GM10266 (cell line): ENCODE measurements around the gene EXOC4.
A peak's percentile ranks its signal among the peaks of the same experiment; 100 is the strongest.

Experiments
- DNase-seq: peaks from one replicate; pipeline ENCODE4 v3.0.0; 2012; ENCODE audit errors: extremely low spot score
- TF ChIP-seq, protein P1 (sequence below): IDR thresholded peaks from 2 replicates; pipeline ENCODE4 v1.5.1; 2012; ENCODE audit warnings: mild to moderate bottlenecking, low read depth; ENCODE audit not compliant: control insufficient read depth, insufficient read depth; ENCODE audit errors: missing control alignments

The EXOC4 gene

GRCh38 chr7:133843341-133843740 is 590.5 kb downstream of the EXOC4 start:
- TF ChIP-seq, protein P1, sequence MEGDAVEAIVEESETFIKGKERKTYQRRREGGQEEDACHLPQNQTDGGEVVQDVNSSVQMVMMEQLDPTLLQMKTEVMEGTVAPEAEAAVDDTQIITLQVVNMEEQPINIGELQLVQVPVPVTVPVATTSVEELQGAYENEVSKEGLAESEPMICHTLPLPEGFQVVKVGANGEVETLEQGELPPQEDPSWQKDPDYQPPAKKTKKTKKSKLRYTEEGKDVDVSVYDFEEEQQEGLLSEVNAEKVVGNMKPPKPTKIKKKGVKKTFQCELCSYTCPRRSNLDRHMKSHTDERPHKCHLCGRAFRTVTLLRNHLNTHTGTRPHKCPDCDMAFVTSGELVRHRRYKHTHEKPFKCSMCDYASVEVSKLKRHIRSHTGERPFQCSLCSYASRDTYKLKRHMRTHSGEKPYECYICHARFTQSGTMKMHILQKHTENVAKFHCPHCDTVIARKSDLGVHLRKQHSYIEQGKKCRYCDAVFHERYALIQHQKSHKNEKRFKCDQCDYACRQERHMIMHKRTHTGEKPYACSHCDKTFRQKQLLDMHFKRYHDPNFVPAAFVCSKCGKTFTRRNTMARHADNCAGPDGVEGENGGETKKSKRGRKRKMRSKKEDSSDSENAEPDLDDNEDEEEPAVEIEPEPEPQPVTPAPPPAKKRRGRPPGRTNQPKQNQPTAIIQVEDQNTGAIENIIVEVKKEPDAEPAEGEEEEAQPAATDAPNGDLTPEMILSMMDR, result no peak
- DNase-seq, result no peak

GRCh38 chr7:133845005-133845404 is 592.1 kb downstream of the EXOC4 start:
- TF ChIP-seq, protein P1, result no peak
- DNase-seq, result no peak

DNA sequence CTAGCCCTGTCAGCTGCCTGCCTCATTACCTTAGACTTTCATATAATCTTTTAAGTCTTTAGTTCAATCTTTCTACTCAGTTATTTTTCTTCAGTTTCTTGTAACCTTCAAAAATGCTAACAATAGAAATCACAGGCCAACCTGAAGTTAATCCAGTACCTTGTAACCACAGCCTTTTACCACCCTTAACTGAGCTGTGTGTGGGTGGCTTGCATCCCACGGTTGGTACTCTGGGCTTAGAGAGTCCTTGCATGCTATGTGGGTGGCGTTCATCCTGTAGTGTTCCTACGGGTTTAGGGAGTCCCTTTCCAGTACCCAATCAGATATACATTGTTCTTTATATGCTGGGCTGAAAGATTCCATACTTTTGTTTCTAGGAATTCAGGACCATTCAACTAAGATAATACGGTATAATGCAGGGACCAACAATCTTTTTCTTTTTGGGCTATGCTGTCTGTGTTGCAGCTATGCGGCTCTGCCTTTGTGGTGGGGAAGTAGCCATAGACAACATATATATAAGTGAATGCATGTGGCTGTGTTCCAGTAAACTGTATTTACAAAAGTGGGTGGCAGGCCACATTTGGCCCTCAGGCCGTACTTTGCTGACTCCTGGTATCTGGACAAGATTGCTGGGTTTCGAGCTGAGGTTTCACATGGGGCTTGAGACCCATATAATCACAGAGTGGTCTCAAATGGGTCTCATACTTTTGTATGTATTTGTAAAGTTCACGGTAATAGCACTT is 593.5 kb downstream of the EXOC4 start:
- DNase-seq, result no peak
- TF ChIP-seq, protein P1, result no peak

DNA sequence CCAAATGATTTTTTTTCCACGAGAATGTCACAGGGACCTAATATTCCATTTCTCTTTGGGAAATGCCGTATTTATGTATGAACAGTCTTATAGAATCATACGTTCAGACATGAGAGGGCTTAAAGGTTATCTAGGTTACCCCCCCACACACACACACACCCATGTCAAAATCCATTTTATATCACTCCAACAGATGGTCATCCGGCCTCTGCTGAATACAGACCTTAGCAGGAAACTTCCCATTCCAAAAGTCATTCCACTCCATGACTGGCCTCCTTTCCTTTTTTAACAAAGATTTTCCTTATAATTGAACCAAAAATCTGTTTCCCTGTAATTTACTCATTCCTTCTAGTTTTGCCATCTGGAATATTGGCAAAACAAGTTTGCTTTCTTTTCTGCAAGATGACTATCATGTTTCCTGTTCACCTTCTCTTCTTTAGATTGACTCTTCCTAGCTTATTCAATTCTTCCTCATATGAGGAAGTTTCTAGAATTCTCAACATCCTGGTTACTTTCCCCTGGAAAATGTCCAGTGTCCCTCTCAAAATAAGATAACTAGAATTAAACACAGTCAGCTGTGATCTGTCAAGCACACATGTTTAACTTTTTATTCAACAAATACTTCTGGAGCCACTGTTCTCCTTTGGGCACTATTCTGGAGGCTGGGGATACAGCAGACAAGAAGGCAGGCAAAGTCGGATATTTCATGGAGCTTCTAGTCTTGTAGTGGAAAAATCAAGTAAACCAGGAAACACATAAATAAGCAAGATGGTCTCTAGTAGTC is 597.8 kb downstream of the EXOC4 start:
- no peak for DNase-seq
- TF ChIP-seq, protein P1, result no peak

GRCh38 chr7:133851411-133851810 is 598.5 kb downstream of the EXOC4 start:
- TF ChIP-seq, protein P1, result no peak
- DNase-seq, result no peak

DNA sequence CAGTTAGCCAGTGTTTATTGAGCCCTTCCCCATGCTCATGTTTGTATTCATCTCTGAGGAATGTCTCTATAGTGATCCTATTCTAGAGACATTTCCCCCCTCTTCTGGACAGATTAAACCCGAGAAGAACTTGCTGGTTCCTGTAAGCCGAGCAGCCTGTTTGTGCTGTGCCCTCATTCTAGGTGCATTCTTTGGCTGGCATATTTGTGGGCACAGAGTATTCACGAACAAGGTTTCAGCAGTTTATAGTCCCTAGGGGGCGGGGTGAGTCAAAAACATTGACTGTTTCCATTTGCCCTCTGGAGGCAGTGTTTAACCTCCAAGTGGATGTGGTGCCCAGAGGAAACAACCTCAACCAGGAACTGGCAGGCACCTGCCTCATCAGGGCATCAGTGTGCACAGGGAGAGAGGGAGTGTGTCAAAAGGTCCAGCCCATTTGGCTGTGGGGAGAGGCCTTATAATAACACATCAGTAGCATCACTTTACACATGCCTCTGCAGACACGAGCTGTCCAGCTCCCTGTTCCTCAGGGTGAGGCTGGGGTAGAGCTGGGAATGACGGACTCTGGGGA is 600.9 kb downstream of the EXOC4 start:
- TF ChIP-seq, protein P1, result peak; percentile 32
- peak; percentile 22 for DNase-seq
